Neuron (in vitro differentiated cells): ENCODE results near the gene ROGDI.

Source experiments
- H2AFZ ChIP-seq: one replicate; pipeline ENCODE4 v1.6.1; 2013; ENCODE audit warnings: low read depth, mild to moderate bottlenecking, inconsistent platforms, low read length, moderate library complexity
- H3K27me3 ChIP-seq: one replicate; pipeline ENCODE4 v1.6.1; 2013; ENCODE audit warnings: low read length; ENCODE audit not compliant: insufficient read depth
- H3K36me3 ChIP-seq: one replicate; pipeline ENCODE4 v1.6.1; 2013; ENCODE audit warnings: low read length; ENCODE audit not compliant: insufficient read depth
- H3K4me1 ChIP-seq: one replicate; pipeline ENCODE4 v1.6.1; 2013; ENCODE audit warnings: low read length; ENCODE audit not compliant: insufficient read depth
- H3K4me3 ChIP-seq: 2 replicates; pipeline ENCODE4 v1.5.1; 2013; ENCODE audit warnings: mild to moderate bottlenecking, low read length, moderate library complexity
- H3K9me3 ChIP-seq: one replicate; pipeline ENCODE4 v1.6.1; 2013; ENCODE audit warnings: low read length

ROGDI gene

GRCh38 chr16:4763791-4764190, 38.6 kb downstream of the ROGDI start:
- H2AFZ ChIP-seq: no peak overlapping the region
- H3K36me3 ChIP-seq: peaks cover 46% of the 10 kb centered on the region
- no peaks in the 10 kb centered on the region for H3K27me3 ChIP-seq
- no peak overlapping the region for H3K4me3 ChIP-seq
- no peaks in the 10 kb centered on the region for H3K9me3 ChIP-seq
- peaks cover 14% of the 10 kb centered on the region for H3K4me1 ChIP-seq

- peaks cover 10% of the 10 kb centered on the region for H3K4me1 ChIP-seq
- no peak overlapping the region for H2AFZ ChIP-seq
- H3K4me3 ChIP-seq: no peak overlapping the region
- no peaks in the 10 kb centered on the region for H3K9me3 ChIP-seq
- no peaks in the 10 kb centered on the region for H3K27me3 ChIP-seq
- peaks cover 55% of the 10 kb centered on the region for H3K36me3 ChIP-seq
These were observed 40.2 kb downstream of the ROGDI start for GRCh38 chr16:4762205-4762604.

GRCh38 chr16:4760221-4760910, 42.1 kb downstream of the ROGDI start:
- Histone ChIP-seq H2AFZ (no peak overlapping the region), H3K9me3 (peaks cover 5% of the 10 kb centered on the region), H3K4me1 (no peaks in the 10 kb centered on the region), H3K27me3 (no peaks in the 10 kb centered on the region), H3K4me3 (no peak overlapping the region), H3K36me3 (peaks cover 68% of the 10 kb centered on the region)

GRCh38 chr16:4755687-4756086, 46.7 kb downstream of the ROGDI start:
- H3K27me3 ChIP-seq: no peaks in the 10 kb centered on the region
- H3K4me1 ChIP-seq: no peaks in the 10 kb centered on the region
- peaks cover 71% of the 10 kb centered on the region for H3K36me3 ChIP-seq
- peaks cover 8% of the 10 kb centered on the region for H3K9me3 ChIP-seq
- H3K4me3 ChIP-seq: no peak overlapping the region
- no peak overlapping the region for H2AFZ ChIP-seq

GRCh38 chr16:4754865-4755264, 47.6 kb downstream of the ROGDI start:
- H3K4me3 ChIP-seq: no peak overlapping the region
- no peaks in the 10 kb centered on the region for H3K27me3 ChIP-seq
- H3K36me3 ChIP-seq: peaks cover 63% of the 10 kb centered on the region
- H3K9me3 ChIP-seq: peaks cover 8% of the 10 kb centered on the region
- no peak overlapping the region for H2AFZ ChIP-seq
- H3K4me1 ChIP-seq: no peaks in the 10 kb centered on the region

- H3K9me3 ChIP-seq: peaks cover 8% of the 10 kb centered on the region
- no peaks in the 10 kb centered on the region for H3K27me3 ChIP-seq
- H3K4me1 ChIP-seq: no peaks in the 10 kb centered on the region
- peaks cover 52% of the 10 kb centered on the region for H3K36me3 ChIP-seq
- no peak overlapping the region for H2AFZ ChIP-seq
- H3K4me3 ChIP-seq: no peak overlapping the region
These were observed 49.2 kb downstream of the ROGDI start for GRCh38 chr16:4753227-4753626.

GRCh38 chr16:4752351-4753100, 49.9 kb downstream of the ROGDI start:
- Histone ChIP-seq H3K9me3 (peaks cover 8% of the 10 kb centered on the region), H3K27me3 (no peaks in the 10 kb centered on the region), H3K36me3 (peaks cover 51% of the 10 kb centered on the region), H3K4me3 (no peak overlapping the region), H2AFZ (no peak overlapping the region), H3K4me1 (no peaks in the 10 kb centered on the region)

- Histone ChIP-seq H3K4me1 (no peaks in the 10 kb centered on the region), H3K4me3 (no peak overlapping the region), H3K27me3 (no peaks in the 10 kb centered on the region), H3K9me3 (peaks cover 6% of the 10 kb centered on the region), H2AFZ (no peak overlapping the region), H3K36me3 (peaks cover 41% of the 10 kb centered on the region)
These were observed 51.5 kb downstream of the ROGDI start for GRCh38 chr16:4750896-4751295.

GRCh38 chr16:4749700-4750257, 52.7 kb downstream of the ROGDI start:
- peaks cover 31% of the 10 kb centered on the region for H3K36me3 ChIP-seq
- no peak overlapping the region for H2AFZ ChIP-seq
- H3K27me3 ChIP-seq: no peaks in the 10 kb centered on the region
- no peaks in the 10 kb centered on the region for H3K4me1 ChIP-seq
- H3K9me3 ChIP-seq: peaks cover 2% of the 10 kb centered on the region
- no peak overlapping the region for H3K4me3 ChIP-seq

GRCh38 chr16:4748682-4749411, 53.6 kb downstream of the ROGDI start:
- Histone ChIP-seq H3K36me3 (peaks cover 30% of the 10 kb centered on the region), H3K4me3 (no peak overlapping the region), H3K4me1 (no peaks in the 10 kb centered on the region), H2AFZ (no peak overlapping the region), H3K27me3 (no peaks in the 10 kb centered on the region), H3K9me3 (no peaks in the 10 kb centered on the region)

- H3K4me1 ChIP-seq: no peaks in the 10 kb centered on the region
- H3K36me3 ChIP-seq: peaks cover 25% of the 10 kb centered on the region
These were observed 54.3 kb downstream of the ROGDI start for GRCh38 chr16:4747906-4748681.

GRCh38 chr16:4746991-4747574, 55.4 kb downstream of the ROGDI start:
- Histone ChIP-seq H3K27me3 (no peaks in the 10 kb centered on the region), H3K9me3 (no peaks in the 10 kb centered on the region), H3K4me3 (no peak overlapping the region), H3K36me3 (peaks cover 15% of the 10 kb centered on the region), H3K4me1 (no peaks in the 10 kb centered on the region), H2AFZ (no peak overlapping the region)

More at GRCh38 chr16:4747906-4748681, 54.3 kb downstream of the ROGDI start:
- Histone ChIP-seq H2AFZ (no peak overlapping the region), H3K27me3 (no peaks in the 10 kb centered on the region), H3K4me3 (no peak overlapping the region), H3K9me3 (no peaks in the 10 kb centered on the region)
